Right renal cortex interstitium (tissue), 3 donors: ENCODE results near the gene ADCY1. TPM values are rescaled to one million over a fixed set of nuclear protein-coding genes. Genes with fewer than 3 reads are reported as not detected.

Experiments
- DNase-seq, 3 donors: peaks; one replicate each; pipeline ENCODE4 v3.0.0-alpha.2; 2013; ENCODE audit warnings: low read depth in 3 of 3, low spot score in 2 of 3
- polyA plus RNA-seq, 3 donors: library from polyadenylated mRNA; unstranded; fragments of 120-200 nt; gene quantifications; one replicate each; pipeline ENCODE4 v1.2.1, GENCODE V29; 2013; ENCODE audit not compliant: insufficient read length in 3 of 3

Gene ADCY1
- polyA plus RNA-seq, 3 donors = 2.8 to 3.8 (median 3.0) TPM

- DNase-seq = no peak
Measured at GRCh38 chr7:45663167-45663921, 89.2 kb downstream of the ADCY1 start.

- no peak for DNase-seq
Measured at GRCh38 chr7:45663965-45664633, 89.9 kb downstream of the ADCY1 start.

- no peak for DNase-seq
Measured at GRCh38 chr7:45665172-45665571, 91.0 kb downstream of the ADCY1 start.

- DNase-seq = no peak
Measured at GRCh38 chr7:45670227-45670626, 96.1 kb downstream of the ADCY1 start.

GRCh38 chr7:45670717-45671116, 96.5 kb downstream of the ADCY1 start:
- DNase-seq = no peak

GRCh38 chr7:45677311-45677900, 103.2 kb downstream of the ADCY1 start:
- no peak for DNase-seq

GRCh38 chr7:45679516-45679915, 105.3 kb downstream of the ADCY1 start:
- DNase-seq = no peak

- DNase-seq = no peak
Measured at GRCh38 chr7:45680776-45681175, 106.6 kb downstream of the ADCY1 start.

GRCh38 chr7:45681596-45682357, 107.6 kb downstream of the ADCY1 start:
- no peak for DNase-seq

GRCh38 chr7:45682358-45682735, 108.2 kb downstream of the ADCY1 start:
- DNase-seq = no peak

GRCh38 chr7:45682836-45683555, 108.8 kb downstream of the ADCY1 start:
- DNase-seq = no peak

- DNase-seq = no peak
Measured at GRCh38 chr7:45683556-45684148, 109.5 kb downstream of the ADCY1 start.

GRCh38 chr7:45684910-45685618, 110.9 kb downstream of the ADCY1 start:
- no peak for DNase-seq

- DNase-seq = no peak
Measured at GRCh38 chr7:45685619-45686240, 111.6 kb downstream of the ADCY1 start.

GRCh38 chr7:45686441-45687184, 112.4 kb downstream of the ADCY1 start:
- no peak for DNase-seq

- DNase-seq = no peak
Measured at GRCh38 chr7:45687185-45687560, 113.0 kb downstream of the ADCY1 start.

- no peak for DNase-seq
Measured at GRCh38 chr7:45687721-45688120, 113.6 kb downstream of the ADCY1 start.

GRCh38 chr7:45688382-45688781, 114.2 kb downstream of the ADCY1 start:
- DNase-seq = no peak
